Endothelial cell (in vitro differentiated cells): ENCODE results near the gene USP19. TPM values are rescaled to one million over a fixed set of nuclear protein-coding genes. Genes with fewer than 3 reads are reported as not detected.

ENCODE experiments used
- DNase-seq: peaks from one replicate; pipeline ENCODE4 v3.0.0; 2021; ENCODE audit warnings: low spot score
- H3K27ac Mint-ChIP-seq: one replicate; pipeline ENCODE4 v1.8.0; 2021; ENCODE audit warnings: mixed read lengths, inconsistent platforms; ENCODE audit not compliant: unreplicated experiment
- H3K27me3 Mint-ChIP-seq: one replicate; pipeline ENCODE4 v1.8.0; 2021; ENCODE audit warnings: mild to moderate bottlenecking, moderate library complexity, mixed read lengths, inconsistent platforms; ENCODE audit not compliant: unreplicated experiment
- H3K36me3 Mint-ChIP-seq: one replicate; pipeline ENCODE4 v1.8.0; 2021; ENCODE audit warnings: mild to moderate bottlenecking, low read depth, mixed read lengths, inconsistent platforms; ENCODE audit not compliant: unreplicated experiment
- H3K4me1 Mint-ChIP-seq: one replicate; pipeline ENCODE4 v1.8.0; 2021; ENCODE audit warnings: mild to moderate bottlenecking, mixed read lengths, inconsistent platforms; ENCODE audit not compliant: unreplicated experiment
- H3K4me3 Mint-ChIP-seq: one replicate; pipeline ENCODE4 v1.8.0; 2021; ENCODE audit warnings: mild to moderate bottlenecking, mixed read lengths, inconsistent platforms; ENCODE audit not compliant: unreplicated experiment
- H3K9me3 Mint-ChIP-seq: one replicate; pipeline ENCODE4 v1.8.0; 2021; ENCODE audit warnings: mixed read lengths, inconsistent platforms; ENCODE audit not compliant: unreplicated experiment
- total RNA-seq: library from RNA; stranded (reverse); fragmentation: NEBNext Ultra II Directional; extraction: Animal tissue kit (Norgen Biotek cat#: 25700); gene quantifications from one replicate; pipeline ENCODE4 v1.2.1, GENCODE V29; 2021; ENCODE audit not compliant: unreplicated experiment
- TF ChIP-seq, protein P1 (sequence below): fragments of 200-600 bp; sonication (generic); IDR thresholded peaks from one replicate; pipeline ENCODE4 v1.5.0; 2021; ENCODE audit warnings: antibody characterized with exemption; ENCODE audit not compliant: unreplicated experiment

USP19 gene
- total RNA-seq, 1 donor from 2014 or later = 38.8 TPM

DNA sequence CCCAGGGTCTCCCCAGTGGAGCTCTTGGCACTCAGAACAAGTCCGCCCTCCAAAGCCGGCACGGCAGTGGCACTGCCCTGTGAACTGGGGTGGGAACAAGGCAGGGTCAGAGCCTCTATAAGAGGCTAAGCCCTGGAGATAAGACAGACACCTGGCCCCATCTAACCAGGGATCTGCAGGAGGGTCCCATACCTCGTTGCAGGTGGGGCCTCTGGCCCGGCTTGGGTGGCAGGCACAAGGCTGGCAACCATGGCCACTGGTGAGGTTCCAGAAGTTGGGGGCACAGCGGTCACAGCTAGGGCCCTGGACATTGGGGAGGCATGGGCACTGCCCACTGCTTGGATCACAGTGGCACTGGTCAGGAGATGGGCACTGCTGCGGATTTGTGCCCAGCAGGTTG lies 3.6 kb upstream of the USP19 start:
- H3K27me3 Mint-ChIP-seq = peaks cover 7% of the 10 kb centered on the region
- H3K4me3 Mint-ChIP-seq = no peak overlapping the region
- TF ChIP-seq, protein P1, sequence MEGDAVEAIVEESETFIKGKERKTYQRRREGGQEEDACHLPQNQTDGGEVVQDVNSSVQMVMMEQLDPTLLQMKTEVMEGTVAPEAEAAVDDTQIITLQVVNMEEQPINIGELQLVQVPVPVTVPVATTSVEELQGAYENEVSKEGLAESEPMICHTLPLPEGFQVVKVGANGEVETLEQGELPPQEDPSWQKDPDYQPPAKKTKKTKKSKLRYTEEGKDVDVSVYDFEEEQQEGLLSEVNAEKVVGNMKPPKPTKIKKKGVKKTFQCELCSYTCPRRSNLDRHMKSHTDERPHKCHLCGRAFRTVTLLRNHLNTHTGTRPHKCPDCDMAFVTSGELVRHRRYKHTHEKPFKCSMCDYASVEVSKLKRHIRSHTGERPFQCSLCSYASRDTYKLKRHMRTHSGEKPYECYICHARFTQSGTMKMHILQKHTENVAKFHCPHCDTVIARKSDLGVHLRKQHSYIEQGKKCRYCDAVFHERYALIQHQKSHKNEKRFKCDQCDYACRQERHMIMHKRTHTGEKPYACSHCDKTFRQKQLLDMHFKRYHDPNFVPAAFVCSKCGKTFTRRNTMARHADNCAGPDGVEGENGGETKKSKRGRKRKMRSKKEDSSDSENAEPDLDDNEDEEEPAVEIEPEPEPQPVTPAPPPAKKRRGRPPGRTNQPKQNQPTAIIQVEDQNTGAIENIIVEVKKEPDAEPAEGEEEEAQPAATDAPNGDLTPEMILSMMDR = no peak
- peaks cover 29% of the 10 kb centered on the region for H3K36me3 Mint-ChIP-seq
- no peak overlapping the region for H3K27ac Mint-ChIP-seq
- no peak for DNase-seq
- peaks cover 5% of the 10 kb centered on the region for H3K4me1 Mint-ChIP-seq
- H3K9me3 Mint-ChIP-seq = no peaks in the 10 kb centered on the region

GRCh38 chr3:49123687-49124086 lies 3.1 kb upstream of the USP19 start:
- TF ChIP-seq, protein P1 = no peak

DNA sequence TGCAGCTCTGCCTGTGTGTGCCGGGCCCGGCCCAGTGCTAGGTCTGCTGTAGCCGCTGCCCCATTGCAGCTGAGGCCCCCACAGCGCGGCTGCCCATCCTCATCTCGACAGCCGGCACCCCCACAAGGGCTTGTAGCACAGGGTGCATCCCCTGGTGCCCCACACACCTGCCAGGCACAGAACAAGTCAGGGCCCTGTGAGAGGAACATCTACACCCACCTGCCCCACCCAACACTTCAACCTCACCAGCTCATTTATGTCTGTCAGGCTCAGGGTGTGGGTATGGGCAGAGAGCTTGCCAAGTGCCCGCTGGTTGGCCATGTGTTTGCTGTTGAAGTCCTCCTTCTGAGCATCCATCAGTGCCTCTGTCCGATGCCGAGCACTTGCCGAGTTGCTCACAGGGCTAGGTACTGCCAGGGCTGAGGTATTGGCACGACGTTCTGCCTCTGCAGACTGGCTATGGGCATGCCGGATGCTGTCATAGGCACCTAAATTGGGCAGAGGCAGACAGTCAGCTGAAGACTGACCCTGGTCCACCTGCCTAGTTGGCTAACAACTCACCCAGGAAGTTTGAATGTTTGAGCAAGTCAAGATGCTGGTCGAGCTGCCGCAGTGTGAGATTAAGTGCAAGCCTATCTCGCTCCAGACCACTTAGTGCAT lies 2.4 kb upstream of the USP19 start:
- DNase-seq = no peak
- TF ChIP-seq, protein P1 = no peak
- peaks cover 5% of the 10 kb centered on the region for H3K27me3 Mint-ChIP-seq
- H3K27ac Mint-ChIP-seq = no peak overlapping the region
- peaks cover 5% of the 10 kb centered on the region for H3K4me1 Mint-ChIP-seq
- peaks cover 27% of the 10 kb centered on the region for H3K36me3 Mint-ChIP-seq
- no peaks in the 10 kb centered on the region for H3K9me3 Mint-ChIP-seq
- H3K4me3 Mint-ChIP-seq = no peak overlapping the region

More at GRCh38 chr3:49123687-49124086, 3.1 kb upstream of the USP19 start:
- Mint-ChIP-seq H3K36me3 (peaks cover 27% of the 10 kb centered on the region), H3K4me1 (peaks cover 5% of the 10 kb centered on the region), H3K27ac (no peak overlapping the region), H3K27me3 (peaks cover 5% of the 10 kb centered on the region), H3K4me3 (no peak overlapping the region), H3K9me3 (no peaks in the 10 kb centered on the region)
- DNase-seq = no peak

DNA sequence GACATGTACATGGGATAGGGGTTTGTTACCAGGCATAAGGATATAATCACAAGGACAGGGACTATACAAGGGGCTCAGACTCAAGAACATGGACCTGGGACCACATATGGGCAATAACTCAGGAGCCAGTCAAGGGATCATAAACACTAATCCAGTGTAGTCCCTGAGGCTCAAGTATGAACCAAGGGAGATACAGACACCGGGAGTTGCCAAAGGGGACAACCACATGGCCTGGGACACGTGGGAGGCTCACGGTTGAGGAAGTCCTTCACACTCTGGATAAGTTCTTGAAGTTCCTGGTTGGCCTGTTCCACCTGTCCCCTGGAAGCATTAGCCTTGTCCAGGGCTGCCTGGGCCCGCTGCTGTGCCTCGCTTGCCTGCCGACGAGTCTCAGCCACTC lies 1.8 kb upstream of the USP19 start:
- H3K4me3 Mint-ChIP-seq = peak overlapping the region; percentile 83
- DNase-seq = no peak
- H3K27ac Mint-ChIP-seq = peak overlapping the region; percentile 75
- TF ChIP-seq, protein P1 = no peak
- H3K27me3 Mint-ChIP-seq = peaks cover 5% of the 10 kb centered on the region
- peaks cover 5% of the 10 kb centered on the region for H3K4me1 Mint-ChIP-seq
- no peaks in the 10 kb centered on the region for H3K9me3 Mint-ChIP-seq
- H3K36me3 Mint-ChIP-seq = peaks cover 28% of the 10 kb centered on the region

- Mint-ChIP-seq H3K9me3 (no peaks in the 10 kb centered on the region), H3K27me3 (peaks cover 5% of the 10 kb centered on the region), H3K4me1 (peaks cover 5% of the 10 kb centered on the region), H3K27ac (peak overlapping the region; percentile 75), H3K4me3 (peak overlapping the region; percentile 83), H3K36me3 (peaks cover 30% of the 10 kb centered on the region)
- DNase-seq = no peak
- TF ChIP-seq, protein P1 = no peak
Measured at GRCh38 chr3:49122022-49122421, 1.4 kb upstream of the USP19 start.
